Endothelial cell of umbilical vein (primary cell): ENCODE data around the gene MBTPS1. TPM values are rescaled to one million over a fixed set of nuclear protein-coding genes. Genes with fewer than 3 reads are reported as not detected.

Experiments
- BruUV-seq: library from RNA; stranded (reverse); fragments of 400-500 nt; replicated peaks from 2 replicates; lab custom pipeline; 2021; lab: Mats Ljungman, UMichigan
- CTCF ChIA-PET: fragments of 300-600, 350-600 bp; sonication (Branson Sonifier 250); formaldehyde crosslinking; loops from one replicate; lab custom pipeline; 2021; ENCODE audit warnings: antibody characterized with exemption, inconsistent platforms; lab: Charles Lee
- POLR2A ChIA-PET: fragments of 300-600, 350-600 bp; sonication (Branson Sonifier 250); formaldehyde crosslinking; loops from one replicate; lab custom pipeline; 2021; ENCODE audit warnings: antibody characterized with exemption, inconsistent platforms; lab: Charles Lee
- DNase-seq: peaks from one replicate; pipeline ENCODE4 v3.0.0-alpha.2; 2011; ENCODE audit warnings: low read depth, low spot score
- FAIRE-seq: peaks from 2 replicates; lab custom pipeline; 2011; peaks lifted over from hg19 to GRCh38; lab: Jason Lieb, UNC
- H2AFZ ChIP-seq: 2 replicates; pipeline ENCODE4 v1.6.0; 2012; ENCODE audit warnings: low read depth, low read length, control low read depth, inconsistent platforms
- H3K27ac ChIP-seq: 2 replicates; pipeline ENCODE4 v1.5.1; 2011; ENCODE audit warnings: low read depth, mild to moderate bottlenecking, control low read depth, low read length, moderate library complexity; ENCODE audit not compliant: insufficient read depth
- H3K27me3 ChIP-seq, 2 experiments: 2 replicates each; pipeline versions ENCODE4 v1.6.0 to v1.6.1; 2011; ENCODE audit warnings: low read length in 2 of 2, mixed read lengths in 1 of 2; ENCODE audit not compliant: control insufficient read depth in 2 of 2, insufficient read depth in 2 of 2
- H3K36me3 ChIP-seq, 2 experiments: 2 replicates in 1 of 2; 3 replicates in 1 of 2; pipeline ENCODE4 v1.5.1; 2011; ENCODE audit warnings: low read length in 2 of 2, mild to moderate bottlenecking in 1 of 2, moderate library complexity in 1 of 2; ENCODE audit not compliant: control insufficient read depth in 2 of 2, insufficient read depth in 2 of 2; ENCODE audit errors: extremely low read depth in 1 of 2
- H3K4me1 ChIP-seq: 3 replicates; pipeline ENCODE4 v1.5.1; 2011; ENCODE audit warnings: mild to moderate bottlenecking, low read length; ENCODE audit not compliant: control insufficient read depth, insufficient read depth; ENCODE audit errors: extremely low read depth
- H3K4me2 ChIP-seq: 2 replicates; pipeline ENCODE4 v1.6.1; 2011; ENCODE audit warnings: low read length, control low read depth, mixed read lengths; ENCODE audit not compliant: insufficient read depth
- H3K4me3 ChIP-seq, 3 experiments: fragments of 200-600 bp in 1 of 3; sonication (generic), shearing (Covaris generic) in 1 of 3; replicated peaks in 1 of 3; 2 replicates each; pipeline ENCODE4 v1.5.1; 2011 to 2016; ENCODE audit warnings: control low read depth in 3 of 3, low read length in 3 of 3, mild to moderate bottlenecking in 2 of 3, inconsistent platforms in 1 of 3, low read depth in 1 of 3, moderate library complexity in 1 of 3; ENCODE audit not compliant: insufficient read depth in 1 of 3
- H3K79me2 ChIP-seq: 2 replicates; pipeline ENCODE4 v1.6.0; 2012; ENCODE audit warnings: low read length, inconsistent platforms; ENCODE audit not compliant: control insufficient read depth, insufficient read depth
- H3K9ac ChIP-seq: replicated peaks from 2 replicates; pipeline ENCODE3; 2011; ENCODE audit warnings: low read length, control low read depth; ENCODE audit not compliant: insufficient read depth; ENCODE audit errors: extremely low read depth
- H3K9me1 ChIP-seq: replicated peaks from 3 replicates; pipeline ENCODE4 v1.6.0; 2011; ENCODE audit warnings: mild to moderate bottlenecking, low read length; ENCODE audit not compliant: control insufficient read depth, insufficient read depth; ENCODE audit errors: extremely low read depth
- H3K9me3 ChIP-seq: replicated peaks from 2 replicates; pipeline ENCODE4 v1.5.1; 2012; ENCODE audit warnings: low read length, inconsistent platforms; ENCODE audit not compliant: control insufficient read depth, insufficient read depth
- H4K20me1 ChIP-seq: replicated peaks from 2 replicates; pipeline ENCODE3; 2011; ENCODE audit warnings: mild to moderate bottlenecking, low read length; ENCODE audit not compliant: control insufficient read depth, insufficient read depth; ENCODE audit errors: extremely low read depth
- EZH2 ChIP-seq: IDR thresholded peaks from 2 replicates; pipeline ENCODE4 v1.6.1; 2012; ENCODE audit warnings: borderline replicate concordance, low read depth, mild to moderate bottlenecking, moderate library complexity, low read length, inconsistent platforms; ENCODE audit not compliant: severe bottlenecking
- FOS ChIP-seq: IDR thresholded peaks from 2 replicates; pipeline ENCODE4 v1.6.1; 2011; ENCODE audit warnings: mild to moderate bottlenecking, low read length, moderate library complexity, borderline replicate concordance; ENCODE audit not compliant: insufficient read depth
- GATA2 ChIP-seq: IDR thresholded peaks from 2 replicates; pipeline ENCODE4 v1.7.0; 2011; ENCODE audit warnings: low read depth, mild to moderate bottlenecking, moderate library complexity, mixed read lengths, low read length; ENCODE audit not compliant: insufficient read length, insufficient read depth
- JUN ChIP-seq: IDR thresholded peaks from 2 replicates; pipeline ENCODE4 v1.6.1; 2011; ENCODE audit warnings: borderline replicate concordance, low read depth; ENCODE audit not compliant: insufficient read length, insufficient read depth
- MYC ChIP-seq: IDR thresholded peaks from one replicate; pipeline ENCODE4 v1.6.1; 2011; ENCODE audit warnings: mild to moderate bottlenecking, low read depth, low read length
- POLR2A ChIP-seq: IDR thresholded peaks from 2 replicates; pipeline ENCODE4 v1.6.1; 2012; ENCODE audit warnings: low read depth, mild to moderate bottlenecking, control low read depth, low read length
- POLR2AphosphoS5 ChIP-seq: IDR thresholded peaks from 2 replicates; pipeline ENCODE4 v1.6.1; 2012; ENCODE audit warnings: low read depth, mild to moderate bottlenecking, control low read depth, low read length, moderate library complexity; ENCODE audit not compliant: insufficient read depth
- dilution Hi-C: fragments of 300-500 bp; cut with MboI; formaldehyde crosslinking; loops from one replicate; pipeline ENCODE4 v1.15.0; 2019; ENCODE audit warnings: low sequenced_read_pairs; ENCODE audit not compliant: extremely low pct_ligation_motif_present
- intact Hi-C: fragments of 100-400 bp; cut with micrococcal nuclease; formaldehyde crosslinking; loops from one replicate; pipeline ENCODE4 v1.10.0; 2022
- polyA plus RNA-seq, 4 experiments: library from polyadenylated mRNA; depleted of rRNA in 3 of 4; stranded (reverse) in 3 of 4; unstranded in 1 of 4; fragments of >200 nt; gene quantifications; 2 replicates each; pipeline versions ENCODE4 v1.2.1 to v1.2.3, GENCODE V29; 2011 to 2012; ENCODE audit warnings: missing spikeins in 1 of 4
- total RNA-seq: library from RNA; stranded (reverse); gene quantifications from 2 replicates; pipeline ENCODE4 v1.2.3, GENCODE V29; 2021
- TF ChIP-seq, protein P1 (sequence below), 2 donors: IDR thresholded peaks; 1 replicate in 1 of 2; 2 replicates in 1 of 2; pipeline ENCODE4 v1.5.1; 2011; ENCODE audit warnings: low read length in 2 of 2, mild to moderate bottlenecking in 2 of 2, moderate library complexity in 2 of 2, control low read depth in 1 of 2, inconsistent platforms in 1 of 2, low read depth in 1 of 2; ENCODE audit not compliant: insufficient read depth in 1 of 2; ENCODE audit errors: extremely low read depth in 1 of 2

Gene MBTPS1
- total and polyA plus RNA-seq, 2 donors (not counting 3 experiments of a cell fraction or from before 2014, with no cell fraction given): 82.3 to 99.6 TPM

DNA sequence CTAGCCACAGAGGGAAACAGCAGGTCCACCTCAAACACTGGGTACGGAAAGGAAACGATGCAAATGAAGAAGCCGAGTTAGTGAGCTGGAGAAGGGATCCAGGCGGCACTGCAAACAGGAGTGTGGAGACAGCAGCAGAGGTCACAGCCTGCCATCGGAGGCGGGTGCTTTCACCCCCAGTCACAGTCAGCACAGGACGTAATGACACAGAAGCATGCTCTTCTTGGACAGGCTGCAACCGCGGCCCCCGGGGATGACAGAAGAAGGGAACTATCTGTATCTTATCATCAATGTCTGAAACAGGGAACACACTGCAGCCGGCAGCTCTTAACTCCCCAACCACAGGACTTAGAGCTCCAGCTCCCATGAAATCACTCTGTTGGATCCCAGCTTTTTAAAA lies 58.1 kb downstream of the MBTPS1 start:
- H3K4me1 ChIP-seq: peaks cover 7% of the 10 kb centered on the region
- TF ChIP-seq POLR2A (no peak), JUN (no peak), EZH2 (no peak), GATA2 (no peak), MYC (no peak), POLR2AphosphoS5 (no peak), FOS (no peak)
- TF ChIP-seq, protein P1, sequence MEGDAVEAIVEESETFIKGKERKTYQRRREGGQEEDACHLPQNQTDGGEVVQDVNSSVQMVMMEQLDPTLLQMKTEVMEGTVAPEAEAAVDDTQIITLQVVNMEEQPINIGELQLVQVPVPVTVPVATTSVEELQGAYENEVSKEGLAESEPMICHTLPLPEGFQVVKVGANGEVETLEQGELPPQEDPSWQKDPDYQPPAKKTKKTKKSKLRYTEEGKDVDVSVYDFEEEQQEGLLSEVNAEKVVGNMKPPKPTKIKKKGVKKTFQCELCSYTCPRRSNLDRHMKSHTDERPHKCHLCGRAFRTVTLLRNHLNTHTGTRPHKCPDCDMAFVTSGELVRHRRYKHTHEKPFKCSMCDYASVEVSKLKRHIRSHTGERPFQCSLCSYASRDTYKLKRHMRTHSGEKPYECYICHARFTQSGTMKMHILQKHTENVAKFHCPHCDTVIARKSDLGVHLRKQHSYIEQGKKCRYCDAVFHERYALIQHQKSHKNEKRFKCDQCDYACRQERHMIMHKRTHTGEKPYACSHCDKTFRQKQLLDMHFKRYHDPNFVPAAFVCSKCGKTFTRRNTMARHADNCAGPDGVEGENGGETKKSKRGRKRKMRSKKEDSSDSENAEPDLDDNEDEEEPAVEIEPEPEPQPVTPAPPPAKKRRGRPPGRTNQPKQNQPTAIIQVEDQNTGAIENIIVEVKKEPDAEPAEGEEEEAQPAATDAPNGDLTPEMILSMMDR (IDR thresholded peaks at IDR 0.05; ENCODE audit: extremely low read depth in 1 of 2, insufficient read depth in 1 of 2, low read depth in 1 of 2, low read length in 2 of 2): no peak
- no peak overlapping the region for H3K4me2 ChIP-seq
- no peak overlapping the region for H2AFZ ChIP-seq
- H4K20me1 ChIP-seq: no peaks in the 10 kb centered on the region
- ChIA-PET POLR2A (no interaction called here), CTCF (interaction anchor here (0.7 to 1.7 kb wide), 3 partner anchors 26 to 128 kb away, joined by 3 to 4 read pairs (median 3); partner anchors contain the start of gene TAF1C)
- no peak overlapping the region for H3K9ac ChIP-seq
- no peak overlapping the region for H3K4me3 ChIP-seq
- H3K27ac ChIP-seq: no peak overlapping the region
- no peaks in the 10 kb centered on the region for H3K27me3 ChIP-seq
- no TSS peak for BruUV-seq
- peaks cover 3 to 42% of the 10 kb centered on the region in 2 experiments for H3K36me3 ChIP-seq
- intact Hi-C loops (no loop called here), dilution Hi-C loops (no loop called here)
- H3K9me1 ChIP-seq: no peaks in the 10 kb centered on the region
- no peak for FAIRE-seq
- H3K79me2 ChIP-seq: no peaks in the 10 kb centered on the region
- H3K9me3 ChIP-seq: no peaks in the 10 kb centered on the region
- no peak for DNase-seq
